HCT116 (cell line): ENCODE results near the gene FBXO8. TPM values are rescaled to one million over a fixed set of nuclear protein-coding genes. Genes with fewer than 3 reads are reported as not detected.

ENCODE experiments used
- ATAC-seq: fragments of 200-7000 bp; cut with Tn5 transposase; 2 replicates; pipeline ENCODE4 v1.9.1; 2020; ENCODE audit warnings: mild to moderate bottlenecking, moderate library complexity
- BruUV-seq: library from RNA; stranded (reverse); fragments of 400-500 nt; replicated peaks from 2 replicates; lab custom pipeline; 2021; lab: Mats Ljungman, UMichigan
- CTCF ChIA-PET: fragments of 300-600 bp; sonication (Branson Sonifier 250); formaldehyde crosslinking; loops from one replicate; lab custom pipeline; 2021; ENCODE audit warnings: antibody characterized with exemption; lab: Charles Lee
- POLR2A ChIA-PET: fragments of 300-600, 350-600 bp; sonication (Branson Sonifier 250); formaldehyde crosslinking; loops from one replicate; lab custom pipeline; 2021; ENCODE audit warnings: antibody characterized with exemption; lab: Charles Lee
- RAD21 ChIA-PET, 2 experiments: fragments of 300-600 bp; sonication (Branson Sonifier 250); formaldehyde crosslinking; loops; one replicate each; lab custom pipeline; 2023; ENCODE audit warnings: low total read pairs in 2 of 2; ENCODE audit not compliant: uncharacterized antibody in 2 of 2, unreplicated experiment in 2 of 2, low non-redundant PET in 1 of 2; lab: Charles Lee
- DNase-seq: peaks from one replicate; pipeline ENCODE4 v3.0.0-alpha.2; 2010; ENCODE audit warnings: low read depth, low spot score
- H2AFZ ChIP-seq: fragments of 200-600 bp; shearing (Covaris generic), sonication (generic); 2 replicates; pipeline ENCODE4 v1.6.1; 2017; ENCODE audit warnings: low read depth, mixed run types, mixed read lengths, antibody characterized with exemption, low read length; ENCODE audit not compliant: poor library complexity, severe bottlenecking
- H3K27ac ChIP-seq: 2 replicates; pipeline ENCODE4 v1.5.1; 2012; ENCODE audit warnings: low read depth, low read length
- H3K27me3 ChIP-seq: fragments of 200-600 bp; sonication (generic); 2 replicates; pipeline ENCODE4 v1.6.1; 2016; ENCODE audit warnings: mixed run types, low read length, mixed read lengths; ENCODE audit not compliant: insufficient read depth
- H3K36me3 ChIP-seq, 2 experiments: fragments of 200-500 bp in 1 of 2; fragments of 200-600 bp in 1 of 2; sonication (Bioruptor generic) in 1 of 2; sonication (generic) in 1 of 2; 2 replicates each; pipeline versions ENCODE4 v1.5.1 to v1.6.1; 2014 to 2016; ENCODE audit warnings: low read length in 2 of 2, inconsistent platforms in 1 of 2, mixed read lengths in 1 of 2, mixed run types in 1 of 2; ENCODE audit not compliant: insufficient read depth in 2 of 2, control insufficient read depth in 1 of 2
- H3K4me1 ChIP-seq, 2 experiments: fragments of 200-600 bp in 1 of 2; sonication (generic) in 1 of 2; 2 replicates each; pipeline versions ENCODE4 v1.5.1 to v1.6.1; 2012 to 2017; ENCODE audit warnings: low read length in 2 of 2, inconsistent platforms in 1 of 2, mild to moderate bottlenecking in 1 of 2, mixed read lengths in 1 of 2, mixed run types in 1 of 2, moderate library complexity in 1 of 2; ENCODE audit not compliant: insufficient read depth in 2 of 2, control insufficient read depth in 1 of 2
- H3K4me2 ChIP-seq: fragments of 200-600 bp; sonication (generic); 2 replicates; pipeline ENCODE4 v1.6.1; 2017; ENCODE audit warnings: mixed run types, low read length, mixed read lengths
- H3K4me3 ChIP-seq, 2 experiments: fragments of 200-600 bp in 1 of 2; sonication (generic) in 1 of 2; replicated peaks in 1 of 2; 2 replicates each; pipeline ENCODE4 v1.5.1; 2011 to 2016; ENCODE audit warnings: low read length in 2 of 2, control low read depth in 1 of 2, low read depth in 1 of 2, mild to moderate bottlenecking in 1 of 2, mixed read lengths in 1 of 2, mixed run types in 1 of 2
- H3K79me2 ChIP-seq: fragments of 200-600 bp; sonication (generic); 2 replicates; pipeline ENCODE4 v1.6.1; 2017; ENCODE audit warnings: mild to moderate bottlenecking, mixed run types, low read length, moderate library complexity, mixed read lengths; ENCODE audit not compliant: insufficient read depth
- H3K9ac ChIP-seq: fragments of 200-600 bp; sonication (generic); 2 replicates; pipeline ENCODE4 v1.6.1; 2016; ENCODE audit warnings: low read length, mixed read lengths
- H3K9me2 ChIP-seq: fragments of 200-600 bp; sonication (generic), shearing (Covaris generic); 2 replicates; pipeline ENCODE4 v1.6.1; 2017; ENCODE audit warnings: mixed run types, mild to moderate bottlenecking, moderate library complexity; ENCODE audit not compliant: insufficient read depth
- H3K9me3 ChIP-seq, 2 experiments: fragments of 200-500 bp in 1 of 2; fragments of 200-600 bp in 1 of 2; sonication (Bioruptor generic) in 1 of 2; sonication (generic) in 1 of 2; 2 replicates each; pipeline ENCODE4 v1.6.1; 2014 to 2017; ENCODE audit warnings: low read length in 2 of 2, mixed read lengths in 2 of 2, inconsistent platforms in 1 of 2, low read depth in 1 of 2, mild to moderate bottlenecking in 1 of 2, mixed run types in 1 of 2, moderate library complexity in 1 of 2; ENCODE audit not compliant: control insufficient read depth in 1 of 2, insufficient read depth in 1 of 2
- H4K20me1 ChIP-seq: fragments of 200-600 bp; sonication (generic), shearing (Covaris generic); 2 replicates; pipeline ENCODE4 v1.6.1; 2017; ENCODE audit warnings: mixed run types, mild to moderate bottlenecking, moderate library complexity; ENCODE audit not compliant: insufficient read depth
- CBX3 ChIP-seq: IDR thresholded peaks from 2 replicates; pipeline ENCODE4 v1.6.1; 2012; ENCODE audit warnings: low read depth
- CEBPB ChIP-seq: IDR thresholded peaks from 2 replicates; pipeline ENCODE4 v1.6.1; 2012; ENCODE audit warnings: low read depth
- ELF1 ChIP-seq: IDR thresholded peaks from 2 replicates; pipeline ENCODE4 v1.6.1; 2012; ENCODE audit warnings: low read depth, borderline replicate concordance
- EZH2 ChIP-seq: fragments of 200-600 bp; sonication (generic); IDR thresholded peaks from 2 replicates; pipeline ENCODE4 v1.6.1; 2017; ENCODE audit warnings: antibody characterized with exemption, mixed run types
- EZH2phosphoT487 ChIP-seq: fragments of 200-600 bp; IDR thresholded peaks from 2 replicates; pipeline ENCODE4 v1.6.1; 2018; ENCODE audit warnings: antibody characterized with exemption, borderline replicate concordance
- FOSL1 ChIP-seq: IDR thresholded peaks from 2 replicates; pipeline ENCODE4 v1.6.1; 2012; ENCODE audit warnings: low read depth
- JUND ChIP-seq: IDR thresholded peaks from 2 replicates; pipeline ENCODE4 v1.6.1; 2012
- MAX ChIP-seq: IDR thresholded peaks from 2 replicates; pipeline ENCODE4 v1.6.1; 2012
- POLR2AphosphoS5 ChIP-seq: IDR thresholded peaks from 2 replicates; pipeline ENCODE4 v1.6.1; 2011; ENCODE audit warnings: mild to moderate bottlenecking, low read depth, low read length, moderate library complexity
- RAD21 ChIP-seq: IDR thresholded peaks from 2 replicates; pipeline ENCODE4 v1.6.1; 2012; ENCODE audit warnings: low read depth, mild to moderate bottlenecking
- SIN3A ChIP-seq: IDR thresholded peaks from 2 replicates; pipeline ENCODE4 v1.6.1; 2012; ENCODE audit warnings: low read depth
- TCF7L2 ChIP-seq: IDR thresholded peaks from 2 replicates; pipeline ENCODE4 v1.7.0; 2011; ENCODE audit warnings: borderline replicate concordance, inconsistent platforms; ENCODE audit not compliant: insufficient read depth, insufficient read length; ENCODE audit errors: extremely low read depth
- YY1 ChIP-seq: IDR thresholded peaks from 2 replicates; pipeline ENCODE4 v1.6.1; 2011; ENCODE audit warnings: low read length, low read depth, moderate library complexity, mild to moderate bottlenecking; ENCODE audit not compliant: insufficient replicate concordance; ENCODE audit errors: extremely low read depth
- ZBTB33 ChIP-seq: IDR thresholded peaks from 2 replicates; pipeline ENCODE4 v1.6.1; 2011; ENCODE audit warnings: mild to moderate bottlenecking, low read length, moderate library complexity; ENCODE audit not compliant: insufficient replicate concordance; ENCODE audit errors: extremely low read depth
- intact Hi-C: fragments of 100-400 bp; cut with micrococcal nuclease; formaldehyde crosslinking; loops from 2 replicates; pipeline ENCODE4 v1.10.0; 2022
- total RNA-seq: library from RNA; stranded (reverse); gene quantifications from one replicate; pipeline ENCODE4 v1.2.1, GENCODE V29; 2021; ENCODE audit not compliant: unreplicated experiment
- TF ChIP-seq, protein P1 (sequence below): IDR thresholded peaks from 2 replicates; pipeline ENCODE4 v1.6.1; 2012; ENCODE audit warnings: low read depth
- TF ChIP-seq, protein P2 (sequence below), 3 experiments: fragments of 200-600 bp in 1 of 3; sonication (generic) in 1 of 3; IDR thresholded peaks in 2 of 3; conservative IDR thresholded peaks in 1 of 3; 2 replicates each; pipeline ENCODE4 v1.5.1; 2012 to 2017; ENCODE audit warnings: low read depth in 2 of 3, low read length in 2 of 3, antibody characterized with exemption in 1 of 3, borderline replicate concordance in 1 of 3, control low read depth in 1 of 3, mild to moderate bottlenecking in 1 of 3, mixed read lengths in 1 of 3, mixed run types in 1 of 3, moderate library complexity in 1 of 3; ENCODE audit not compliant: insufficient read depth in 1 of 3

Gene FBXO8
- total RNA-seq, 1 experiment from 2014 or later = 13.0 TPM

- TF ChIP-seq POLR2AphosphoS5 (no peak), YY1 (no peak)
- TF ChIP-seq, all 23 proteins: peak for 0
These were observed 81.6 kb downstream of the FBXO8 start (continued) for GRCh38 chr4:174201871-174202270.

DNA sequence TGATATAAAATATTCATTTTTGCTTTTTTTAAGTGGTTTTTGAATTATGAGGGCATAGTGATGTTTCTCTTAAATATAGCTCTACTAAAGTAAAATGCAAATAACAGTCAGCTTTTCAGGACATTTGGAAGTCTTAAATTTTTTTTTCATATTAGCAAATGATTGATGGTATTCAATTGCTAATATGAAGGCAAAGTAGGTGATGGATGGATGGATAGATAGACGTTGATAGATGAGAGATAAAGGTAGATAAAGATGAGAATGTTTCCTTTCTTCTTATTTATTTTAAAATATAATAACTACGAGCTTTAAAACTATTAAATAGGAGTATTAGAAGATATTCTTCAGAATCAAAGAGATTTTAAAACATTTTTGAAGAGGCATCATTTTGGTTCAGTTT lies 83.7 kb downstream of the FBXO8 start:
- H2AFZ ChIP-seq = no peak overlapping the region
- no peak overlapping the region for H3K4me2 ChIP-seq
- POLR2A ChIA-PET = no interaction called here
- H3K36me3 ChIP-seq = no peaks in the 10 kb centered on the region
- RAD21 ChIA-PET = no interaction called here
- H3K4me1 ChIP-seq = no peaks in the 10 kb centered on the region
- H3K27ac ChIP-seq = no peak overlapping the region
- no peaks in the 10 kb centered on the region for H3K79me2 ChIP-seq
- TF ChIP-seq, protein P1, sequence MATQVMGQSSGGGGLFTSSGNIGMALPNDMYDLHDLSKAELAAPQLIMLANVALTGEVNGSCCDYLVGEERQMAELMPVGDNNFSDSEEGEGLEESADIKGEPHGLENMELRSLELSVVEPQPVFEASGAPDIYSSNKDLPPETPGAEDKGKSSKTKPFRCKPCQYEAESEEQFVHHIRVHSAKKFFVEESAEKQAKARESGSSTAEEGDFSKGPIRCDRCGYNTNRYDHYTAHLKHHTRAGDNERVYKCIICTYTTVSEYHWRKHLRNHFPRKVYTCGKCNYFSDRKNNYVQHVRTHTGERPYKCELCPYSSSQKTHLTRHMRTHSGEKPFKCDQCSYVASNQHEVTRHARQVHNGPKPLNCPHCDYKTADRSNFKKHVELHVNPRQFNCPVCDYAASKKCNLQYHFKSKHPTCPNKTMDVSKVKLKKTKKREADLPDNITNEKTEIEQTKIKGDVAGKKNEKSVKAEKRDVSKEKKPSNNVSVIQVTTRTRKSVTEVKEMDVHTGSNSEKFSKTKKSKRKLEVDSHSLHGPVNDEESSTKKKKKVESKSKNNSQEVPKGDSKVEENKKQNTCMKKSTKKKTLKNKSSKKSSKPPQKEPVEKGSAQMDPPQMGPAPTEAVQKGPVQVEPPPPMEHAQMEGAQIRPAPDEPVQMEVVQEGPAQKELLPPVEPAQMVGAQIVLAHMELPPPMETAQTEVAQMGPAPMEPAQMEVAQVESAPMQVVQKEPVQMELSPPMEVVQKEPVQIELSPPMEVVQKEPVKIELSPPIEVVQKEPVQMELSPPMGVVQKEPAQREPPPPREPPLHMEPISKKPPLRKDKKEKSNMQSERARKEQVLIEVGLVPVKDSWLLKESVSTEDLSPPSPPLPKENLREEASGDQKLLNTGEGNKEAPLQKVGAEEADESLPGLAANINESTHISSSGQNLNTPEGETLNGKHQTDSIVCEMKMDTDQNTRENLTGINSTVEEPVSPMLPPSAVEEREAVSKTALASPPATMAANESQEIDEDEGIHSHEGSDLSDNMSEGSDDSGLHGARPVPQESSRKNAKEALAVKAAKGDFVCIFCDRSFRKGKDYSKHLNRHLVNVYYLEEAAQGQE = no peak
- TF ChIP-seq POLR2AphosphoS5 (no peak), CBX3 (no peak), EZH2phosphoT487 (no peak), FOSL1 (no peak), SIN3A (no peak), MAX (no peak), TCF7L2 (no peak), RAD21 (no peak), YY1 (no peak), JUND (no peak), ELF1 (no peak), EZH2 (no peak), ZBTB33 (no peak), CEBPB (no peak)
- TF ChIP-seq, protein P2, sequence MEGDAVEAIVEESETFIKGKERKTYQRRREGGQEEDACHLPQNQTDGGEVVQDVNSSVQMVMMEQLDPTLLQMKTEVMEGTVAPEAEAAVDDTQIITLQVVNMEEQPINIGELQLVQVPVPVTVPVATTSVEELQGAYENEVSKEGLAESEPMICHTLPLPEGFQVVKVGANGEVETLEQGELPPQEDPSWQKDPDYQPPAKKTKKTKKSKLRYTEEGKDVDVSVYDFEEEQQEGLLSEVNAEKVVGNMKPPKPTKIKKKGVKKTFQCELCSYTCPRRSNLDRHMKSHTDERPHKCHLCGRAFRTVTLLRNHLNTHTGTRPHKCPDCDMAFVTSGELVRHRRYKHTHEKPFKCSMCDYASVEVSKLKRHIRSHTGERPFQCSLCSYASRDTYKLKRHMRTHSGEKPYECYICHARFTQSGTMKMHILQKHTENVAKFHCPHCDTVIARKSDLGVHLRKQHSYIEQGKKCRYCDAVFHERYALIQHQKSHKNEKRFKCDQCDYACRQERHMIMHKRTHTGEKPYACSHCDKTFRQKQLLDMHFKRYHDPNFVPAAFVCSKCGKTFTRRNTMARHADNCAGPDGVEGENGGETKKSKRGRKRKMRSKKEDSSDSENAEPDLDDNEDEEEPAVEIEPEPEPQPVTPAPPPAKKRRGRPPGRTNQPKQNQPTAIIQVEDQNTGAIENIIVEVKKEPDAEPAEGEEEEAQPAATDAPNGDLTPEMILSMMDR (IDR thresholded peaks at IDR 0.05 in 2 of 3, conservative IDR thresholded peaks at IDR 0.05 in 1 of 3; ENCODE audit: borderline replicate concordance in 1 of 3, insufficient read depth in 1 of 3, low read depth in 2 of 3, low read length in 2 of 3) = no peak
- TF ChIP-seq, all 23 proteins: peak for 0
- Histone ChIP-seq H4K20me1 (no peaks in the 10 kb centered on the region), H3K4me3 (no peak overlapping the region), H3K9me2 (no peaks in the 10 kb centered on the region), H3K9ac (no peak overlapping the region), H3K27me3 (peaks cover 47% of the 10 kb centered on the region), H3K9me3 (no peaks in the 10 kb centered on the region)
- DNase-seq = no peak
- ATAC-seq = no peak
- CTCF ChIA-PET = no interaction called here
- intact Hi-C loops = no loop called here
- BruUV-seq = no TSS peak
